HG03103 (cell line): ENCODE data around the gene SRGAP1.
"Not testable (repeated sequence)": the region's sequence is repeated elsewhere in the genome, so short reads cannot be mapped to it uniquely, and the experiment has no call there.

ENCODE experiments used
- ATAC-seq: cut with Tn5 transposase; IDR thresholded peaks from one replicate; pipeline ENCODE4 v1.9.1; 2021; ENCODE audit warnings: low read depth; ENCODE audit not compliant: unreplicated experiment

Gene SRGAP1

DNA sequence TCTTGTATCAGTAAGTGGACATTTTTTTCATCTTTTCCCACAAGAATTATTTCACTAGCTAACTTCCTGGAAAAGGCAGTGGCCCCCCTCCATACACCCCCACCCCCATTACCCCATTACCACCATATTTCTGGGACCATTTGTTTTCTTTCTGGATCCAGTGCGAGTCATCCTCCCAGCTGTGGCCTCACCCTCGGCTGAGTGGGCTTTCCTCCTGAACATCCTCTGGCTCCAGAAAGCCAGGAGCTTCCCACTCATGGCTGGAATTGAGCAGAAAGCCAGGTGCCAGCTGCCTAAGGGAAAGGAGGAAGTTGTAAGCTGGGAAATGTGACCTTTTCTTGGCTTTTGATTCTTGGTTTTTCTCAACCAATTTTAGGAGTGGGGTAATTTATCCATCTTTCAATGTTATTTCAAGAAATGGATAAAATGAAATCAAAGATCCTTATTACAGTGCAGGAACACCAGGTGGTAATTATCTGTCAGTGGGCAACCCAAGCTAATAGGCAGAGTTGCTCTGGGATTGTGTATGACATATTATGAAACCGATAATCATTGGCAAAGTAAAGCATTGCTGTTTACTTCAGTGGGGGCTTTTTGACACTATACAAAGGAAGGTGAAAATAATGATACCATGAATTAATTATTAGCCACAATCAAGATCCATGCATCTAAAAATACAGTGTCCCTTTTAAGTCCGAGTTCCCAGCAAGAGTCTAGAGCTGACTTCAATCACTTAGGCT lies 253.0 kb downstream of the SRGAP1 start:
- no peak for ATAC-seq

DNA sequence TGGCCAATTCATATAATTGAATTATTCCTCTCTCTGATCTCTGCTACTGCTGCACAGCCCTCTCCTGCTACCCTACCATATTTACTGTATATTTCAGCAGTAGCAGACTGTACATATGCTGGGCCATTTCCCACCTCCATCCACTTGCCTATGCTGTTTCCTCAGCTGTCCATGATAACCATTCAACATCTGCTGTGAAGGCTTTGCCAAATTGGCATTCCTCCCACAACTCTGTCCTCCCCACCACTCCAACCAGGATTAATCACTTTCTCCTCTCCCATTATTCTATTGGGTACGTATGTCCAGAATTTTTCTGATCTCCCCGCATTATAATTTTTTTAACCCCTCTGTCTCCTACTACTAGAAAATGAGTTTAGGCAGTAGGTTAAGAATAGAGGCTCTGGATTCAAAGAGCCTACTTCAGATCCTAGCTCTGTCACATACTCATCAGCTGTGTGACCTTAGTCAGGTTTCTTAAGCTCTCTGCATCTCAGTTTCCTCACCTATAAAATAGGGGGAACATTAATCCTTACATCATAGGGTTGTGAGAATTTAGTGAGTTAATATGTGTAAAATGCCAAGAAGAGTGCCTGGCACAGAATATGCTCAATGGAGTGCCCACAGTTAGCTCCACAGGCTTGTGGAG lies 254.3 kb downstream of the SRGAP1 start:
- ATAC-seq: no peak

DNA sequence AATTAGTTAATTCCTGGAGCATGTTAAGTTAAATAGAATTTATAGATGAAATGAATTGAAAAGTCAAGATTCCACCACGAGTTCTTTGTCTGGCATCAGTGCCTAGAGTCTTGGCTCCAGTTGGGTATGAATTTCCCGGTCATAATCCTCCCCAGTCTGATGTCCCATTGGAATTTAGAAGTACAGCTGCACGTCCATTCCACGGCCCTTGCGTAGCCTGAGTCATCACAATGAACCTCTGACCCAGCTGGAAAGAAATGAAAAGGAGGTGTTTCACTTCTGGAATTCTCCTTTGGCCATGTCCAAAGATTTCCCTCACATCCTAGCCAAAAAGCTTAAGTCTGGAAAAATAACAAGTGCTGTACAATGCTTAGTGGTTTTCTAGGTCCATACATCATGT lies 254.9 kb downstream of the SRGAP1 start:
- ATAC-seq: no peak

DNA sequence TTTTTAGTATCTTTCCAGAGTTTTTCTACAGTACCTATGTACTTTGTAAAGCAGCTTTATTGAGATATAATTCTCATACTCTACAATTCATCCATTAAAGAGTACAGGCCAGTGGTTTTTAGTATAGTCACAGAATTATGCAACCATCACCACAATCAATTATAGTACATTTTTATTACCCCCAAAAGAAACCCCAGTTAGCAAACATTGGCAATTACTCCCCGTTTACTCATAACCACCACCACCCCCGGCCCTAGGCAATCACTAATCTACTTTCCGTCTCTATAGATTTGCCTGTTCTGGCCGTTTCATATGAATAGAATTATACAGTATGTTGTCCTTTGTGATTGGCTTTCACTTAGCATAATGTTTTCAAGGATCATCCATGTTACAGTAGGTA lies 257.8 kb downstream of the SRGAP1 start:
- no peak for ATAC-seq

DNA sequence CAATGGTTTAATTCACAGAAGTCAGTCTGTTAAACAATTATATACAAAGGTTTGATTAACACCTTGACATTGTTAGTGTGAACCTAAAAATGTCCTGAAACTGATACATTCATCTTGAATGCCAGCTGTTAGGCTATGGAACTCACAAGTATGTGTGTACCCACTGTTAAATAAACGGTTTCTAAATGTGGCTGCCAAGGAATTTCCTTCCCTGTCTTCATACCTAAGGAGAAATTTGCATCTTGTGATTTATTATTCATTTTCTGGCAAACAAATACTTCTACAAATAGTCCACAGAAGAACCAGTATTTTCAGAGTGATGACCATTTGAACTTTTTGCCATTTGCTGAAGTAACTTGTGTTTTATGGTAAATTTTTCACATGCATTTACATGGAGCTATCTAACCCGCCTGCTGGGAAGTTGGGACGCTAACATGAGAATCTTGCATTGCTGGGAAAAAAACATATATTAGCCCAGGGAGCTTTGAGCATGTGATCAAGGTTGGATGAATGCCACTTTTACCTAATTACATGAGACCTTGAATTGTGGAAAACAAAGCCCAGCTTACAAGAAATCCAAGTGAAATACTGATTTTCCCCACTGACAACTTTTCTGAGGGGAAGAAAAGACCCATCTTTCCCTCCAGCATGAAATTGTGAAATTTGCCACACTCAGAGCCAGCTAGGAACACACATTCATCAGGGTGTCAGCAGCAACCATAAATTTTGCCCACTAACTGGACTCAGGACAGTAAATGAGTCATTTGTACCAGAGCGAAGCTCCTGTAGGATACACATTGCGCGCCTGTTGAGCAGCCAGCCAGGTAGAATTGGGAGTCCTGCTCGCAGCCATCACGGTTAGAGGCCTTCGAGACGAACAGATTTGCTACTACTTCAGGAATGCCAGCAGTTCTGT lies 259.6 kb downstream of the SRGAP1 start:
- ATAC-seq: no peak

DNA sequence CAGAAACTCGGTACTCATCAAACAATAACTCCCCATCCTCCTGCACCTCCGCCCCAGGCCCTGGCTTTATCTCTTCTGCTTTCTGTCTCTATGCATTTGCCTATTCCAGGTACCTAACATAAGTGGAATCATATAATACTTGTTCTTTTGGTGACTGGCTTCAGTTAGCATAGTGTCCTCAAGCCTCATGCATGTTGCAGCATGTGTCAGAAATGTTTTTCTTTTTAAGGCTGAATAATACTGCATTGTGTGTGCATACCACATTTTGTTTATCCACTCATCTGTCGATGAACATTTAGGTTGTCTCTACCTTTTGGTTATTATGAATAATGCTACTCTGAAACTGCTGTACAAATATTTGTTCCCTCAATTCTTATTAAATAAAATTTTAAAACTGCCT lies 260.5 kb downstream of the SRGAP1 start:
- ATAC-seq: no peak

DNA sequence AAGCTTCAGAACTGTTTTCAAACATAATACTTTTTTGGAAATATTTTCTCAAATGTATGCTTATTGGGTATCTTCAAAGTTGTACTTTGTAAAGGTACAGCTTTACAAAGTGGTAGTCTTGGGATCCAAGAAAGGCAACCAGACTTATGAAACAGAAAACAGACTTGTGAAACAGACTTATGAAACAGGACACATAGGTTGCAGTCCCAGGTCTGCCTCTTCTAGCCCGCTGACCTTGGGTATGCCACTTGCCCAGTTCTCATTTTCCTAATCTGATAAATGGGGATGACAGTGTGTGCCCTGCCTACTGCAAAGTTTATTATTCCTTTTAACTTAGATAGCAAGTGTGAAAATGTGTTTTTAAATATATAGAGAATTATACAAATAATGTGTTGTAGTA lies 263.3 kb downstream of the SRGAP1 start:
- ATAC-seq: no peak

DNA sequence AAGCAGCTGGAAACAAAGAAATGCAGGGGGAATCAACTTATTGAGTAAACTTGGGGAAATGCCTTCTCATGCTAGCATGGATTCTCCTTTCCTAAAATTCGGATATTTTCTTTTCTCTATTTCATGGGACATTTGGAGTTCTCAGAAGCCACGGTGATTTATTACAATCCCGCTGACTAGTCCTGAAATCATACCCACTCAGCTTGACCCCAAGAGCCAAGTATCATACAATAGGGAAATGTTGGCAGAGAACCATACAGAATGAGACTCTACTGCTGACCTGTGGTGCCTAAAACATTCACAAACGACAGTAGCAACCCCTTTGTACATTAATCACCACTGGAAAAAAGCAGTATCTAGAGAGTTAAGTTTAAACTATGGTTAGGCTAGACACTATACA lies 265.2 kb downstream of the SRGAP1 start:
- ATAC-seq: no peak

DNA sequence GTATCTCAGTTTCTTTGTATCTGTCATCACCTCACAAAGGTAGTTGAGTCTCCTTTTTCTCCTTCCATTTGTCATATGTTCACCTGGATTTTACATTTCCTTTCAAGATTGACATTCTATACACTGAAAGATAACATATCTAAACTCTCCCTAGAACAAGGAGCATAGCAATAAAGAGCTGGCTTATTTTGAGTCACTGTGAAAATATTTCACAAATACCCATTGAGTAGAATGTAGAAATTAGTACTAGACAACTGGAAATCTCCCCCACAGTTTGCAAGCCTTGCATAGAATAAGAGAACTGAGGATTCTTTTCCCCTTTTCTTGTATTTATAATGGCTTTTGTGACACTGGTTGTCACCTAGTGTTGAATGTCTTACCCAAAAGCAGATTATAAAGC lies 266.4 kb downstream of the SRGAP1 start:
- ATAC-seq: no peak

DNA sequence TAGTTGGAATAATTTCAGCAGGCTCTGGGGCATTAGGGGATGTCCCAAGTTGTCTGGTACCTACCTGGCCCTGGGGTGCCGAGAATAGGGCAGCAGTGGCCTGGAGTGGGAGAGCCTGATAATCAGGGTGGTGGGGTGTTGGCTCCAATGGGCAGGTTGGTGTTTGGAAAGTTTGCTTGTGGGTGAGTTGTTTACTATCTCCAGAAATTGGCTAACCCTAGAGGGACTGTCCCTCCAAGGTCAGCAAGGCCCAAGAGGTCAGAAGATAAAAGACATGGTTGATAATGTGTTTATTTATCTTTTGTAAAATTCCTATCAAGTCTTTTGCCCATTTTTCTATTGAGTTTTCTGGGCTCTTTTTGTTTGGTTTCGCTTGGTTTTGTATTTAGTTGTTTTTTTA lies 272.5 kb downstream of the SRGAP1 start:
- no peak for ATAC-seq

DNA sequence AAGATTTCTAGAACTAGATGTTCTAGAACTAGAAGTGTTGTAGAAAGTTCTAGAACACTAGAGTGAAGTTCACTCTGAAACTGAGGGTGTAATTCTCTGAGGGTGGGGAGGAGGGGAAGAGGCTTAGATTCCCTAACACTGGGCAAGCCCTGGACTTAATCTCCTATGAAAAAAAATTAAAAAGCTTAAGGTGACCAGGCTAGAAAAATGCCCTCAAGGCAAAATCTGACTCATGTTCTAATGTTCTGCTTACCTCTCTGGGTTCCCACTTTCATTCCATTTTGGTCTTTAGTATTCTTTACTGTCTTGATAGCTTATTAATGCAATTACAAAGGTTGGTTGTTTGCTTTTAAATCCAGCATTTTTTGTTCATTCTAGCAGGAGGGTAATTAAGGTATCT lies 276.1 kb downstream of the SRGAP1 start:
- ATAC-seq: no peak

DNA sequence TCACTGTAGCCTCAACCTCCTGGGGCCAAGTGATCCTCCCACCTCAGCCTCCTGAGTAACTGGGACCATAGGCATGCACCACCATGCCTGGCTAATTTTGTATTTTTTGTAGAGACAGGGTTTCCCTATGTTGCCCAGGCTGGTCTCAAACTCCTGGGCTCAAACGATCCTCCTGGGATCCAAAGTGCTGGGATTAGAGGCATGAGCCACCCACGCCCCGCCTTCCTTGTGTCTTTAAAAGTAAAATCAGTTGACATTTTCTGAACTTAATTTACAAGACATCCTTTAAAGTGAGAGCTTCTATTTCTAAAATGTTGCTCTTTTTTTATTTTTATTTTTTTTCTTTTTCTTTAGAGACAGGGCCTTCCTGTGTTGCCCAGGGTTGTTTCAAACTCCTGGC lies 276.6 kb downstream of the SRGAP1 start:
- not testable (repeated sequence) for ATAC-seq

DNA sequence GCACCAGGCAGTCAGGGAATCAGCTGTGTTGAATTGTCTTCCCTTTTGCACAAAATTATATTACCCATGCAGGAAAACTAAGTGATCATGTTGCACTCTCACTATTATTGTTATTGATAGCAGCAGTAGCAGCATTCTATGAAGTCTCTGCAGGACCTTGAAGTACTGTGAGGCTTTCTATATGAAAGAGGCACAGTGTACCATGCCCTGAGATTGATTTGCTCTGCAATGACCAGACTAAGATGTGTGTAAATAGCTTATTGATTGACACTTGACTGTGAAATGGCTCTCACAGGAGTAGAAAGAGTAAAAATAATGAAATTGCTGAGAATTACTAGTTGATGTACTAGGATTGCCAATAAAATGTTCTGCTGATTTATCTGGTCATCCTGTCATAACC lies 277.7 kb downstream of the SRGAP1 start:
- no peak for ATAC-seq

DNA sequence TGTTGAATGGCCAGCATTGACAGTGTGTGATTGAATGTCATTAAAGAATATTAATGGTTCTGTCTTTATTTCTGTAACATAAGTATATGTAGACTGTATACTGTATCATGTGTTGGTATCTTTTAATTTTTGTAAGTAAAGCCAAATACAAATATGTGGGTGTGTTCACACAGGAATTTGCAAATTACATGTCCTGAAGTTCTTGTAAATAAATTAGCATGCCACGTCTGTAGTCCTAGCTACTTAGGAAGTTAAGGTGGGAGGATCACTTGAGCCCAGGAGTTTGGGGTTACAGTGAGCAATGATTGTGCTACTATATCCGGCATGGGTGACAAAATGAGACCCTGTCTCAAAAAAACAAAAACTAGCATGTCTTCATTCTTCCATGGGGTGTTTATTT lies 278.5 kb downstream of the SRGAP1 start:
- ATAC-seq: no peak

DNA sequence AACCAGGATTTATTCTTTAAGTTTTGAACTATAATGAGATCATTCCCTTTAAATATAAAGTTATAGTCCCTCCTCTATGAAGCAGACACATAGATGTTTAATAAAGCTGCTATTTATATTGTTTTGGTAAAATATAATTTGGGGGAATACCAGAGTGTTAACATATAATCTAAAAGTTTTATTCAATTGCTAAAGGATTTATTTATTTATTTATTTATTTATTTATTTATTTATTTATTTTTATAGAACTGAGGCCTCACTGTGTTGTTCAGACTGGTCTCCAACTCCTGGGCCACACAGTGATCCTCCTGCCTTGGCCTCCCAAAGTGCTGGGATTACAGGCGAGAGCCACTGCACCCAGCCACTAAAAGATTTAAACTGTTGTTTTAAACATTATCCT lies 278.9 kb downstream of the SRGAP1 start:
- no peak for ATAC-seq

DNA sequence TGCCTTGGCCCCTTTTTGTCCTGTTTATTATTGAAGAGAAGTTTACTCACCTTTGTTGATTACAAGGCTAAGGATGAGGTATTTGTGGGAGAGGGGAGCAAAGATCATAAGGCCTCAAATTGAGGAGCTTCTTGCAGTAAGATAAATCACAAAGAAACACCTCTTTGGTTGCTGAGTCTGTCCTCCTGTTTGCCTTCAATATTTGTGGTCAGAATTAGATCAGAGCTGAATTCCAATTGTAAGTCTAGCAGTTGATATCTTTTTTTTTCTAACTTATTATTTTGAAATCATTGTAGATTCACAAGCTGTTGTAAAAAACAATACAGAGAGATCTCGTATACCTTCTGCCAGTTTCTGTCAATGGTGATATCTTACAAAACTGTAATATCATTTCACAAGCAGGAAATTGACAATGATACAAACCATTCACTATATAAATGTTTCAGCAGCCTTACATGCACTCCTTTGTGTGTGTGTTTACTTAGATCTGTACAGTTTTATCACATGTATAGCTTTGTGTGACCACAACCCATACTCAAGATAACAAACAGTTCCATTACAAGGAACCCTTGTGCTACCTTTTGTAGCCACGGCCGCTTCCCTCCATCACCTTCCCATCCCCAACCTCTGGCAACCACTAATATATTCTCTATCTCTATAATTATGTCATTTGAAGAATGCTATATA lies 280.2 kb downstream of the SRGAP1 start:
- ATAC-seq: no peak

DNA sequence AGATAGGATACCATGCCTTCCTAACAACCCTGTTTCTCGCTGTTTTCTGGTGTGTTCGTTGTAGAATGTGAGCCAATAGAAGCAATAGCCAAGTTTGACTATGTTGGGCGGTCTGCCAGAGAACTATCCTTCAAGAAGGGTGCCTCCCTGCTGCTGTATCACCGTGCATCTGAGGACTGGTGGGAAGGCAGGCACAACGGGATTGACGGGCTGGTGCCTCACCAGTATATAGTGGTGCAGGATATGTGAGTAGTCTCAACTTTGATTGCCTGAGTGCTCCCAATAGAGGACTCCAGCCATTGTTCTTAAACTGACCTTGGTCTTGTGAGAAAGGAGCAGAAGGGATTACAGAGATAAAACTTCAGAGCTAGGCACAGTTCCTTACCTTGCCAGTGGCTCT lies 281.4 kb downstream of the SRGAP1 start:
- no peak for ATAC-seq

DNA sequence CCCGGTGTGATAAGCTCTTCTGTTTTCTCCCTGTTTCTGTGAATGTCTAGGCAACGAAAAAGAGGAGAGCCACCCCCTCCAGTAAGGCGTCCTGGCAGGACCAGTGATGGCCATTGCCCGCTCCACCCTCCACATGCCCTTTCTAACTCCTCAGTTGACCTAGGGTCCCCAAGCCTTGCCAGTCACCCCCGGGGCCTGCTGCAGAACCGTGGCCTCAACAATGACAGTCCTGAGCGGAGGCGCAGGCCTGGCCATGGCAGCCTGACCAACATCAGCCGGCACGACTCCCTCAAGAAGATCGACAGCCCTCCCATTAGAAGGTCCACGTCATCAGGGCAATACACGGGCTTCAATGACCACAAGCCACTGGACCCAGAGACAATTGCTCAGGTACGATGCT lies 283.3 kb downstream of the SRGAP1 start:
- ATAC-seq: no peak

DNA sequence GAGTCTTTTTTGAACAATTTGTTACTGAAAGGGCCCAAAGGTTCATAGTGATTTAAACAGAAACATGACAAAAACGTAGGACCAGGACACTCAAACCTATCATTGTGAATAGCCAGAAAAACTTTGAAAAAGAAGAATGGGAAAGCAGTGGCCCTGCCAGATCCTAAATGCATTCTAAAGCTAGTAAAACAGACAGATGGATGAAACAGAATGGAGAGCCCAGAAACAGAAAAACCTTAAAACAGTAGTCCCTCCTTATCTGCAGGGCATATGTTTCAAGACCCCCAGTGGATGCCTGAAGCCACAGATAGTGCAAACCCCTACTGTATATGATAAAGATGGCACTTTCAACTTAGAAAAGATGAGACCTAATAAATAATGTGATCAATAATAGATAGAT lies 283.9 kb downstream of the SRGAP1 start:
- ATAC-seq: no peak

DNA sequence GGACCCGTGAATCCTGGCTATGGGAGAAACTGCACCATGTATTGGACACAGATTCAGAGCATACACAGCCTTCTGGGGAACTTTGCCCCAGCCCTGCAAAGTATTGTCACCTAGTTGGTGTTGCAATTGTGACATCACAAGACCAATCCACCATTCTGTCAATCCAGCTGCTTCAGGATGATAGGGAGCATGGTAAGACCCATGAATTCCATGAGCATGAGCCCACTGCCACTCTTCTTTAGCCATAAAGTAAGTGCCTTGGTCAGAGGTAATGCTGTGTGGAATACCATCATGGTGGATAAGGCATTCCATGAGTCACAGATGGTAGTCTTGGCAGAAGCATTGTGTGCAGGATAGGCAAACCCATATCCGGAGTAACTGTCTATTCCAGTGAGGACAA lies 286.0 kb downstream of the SRGAP1 start:
- ATAC-seq: not testable (repeated sequence)

DNA sequence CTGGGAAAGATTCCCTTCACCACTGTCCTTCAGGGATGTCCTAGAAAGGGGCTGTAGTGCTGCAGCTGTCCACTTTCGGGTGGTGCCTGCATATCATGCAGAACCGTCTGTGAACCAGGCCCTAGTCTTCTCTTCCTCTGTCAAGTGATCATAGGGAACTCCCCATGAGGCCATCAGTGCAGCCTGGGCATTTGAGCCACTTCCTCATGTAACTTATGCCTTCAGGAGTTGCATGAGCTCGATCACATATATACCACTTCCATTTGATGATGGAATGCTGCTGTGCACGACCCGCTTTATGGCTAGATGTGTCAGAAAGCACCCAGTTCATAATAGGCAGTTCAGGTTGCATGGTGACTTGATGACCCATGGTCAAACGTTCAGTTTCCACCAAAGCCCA lies 287.0 kb downstream of the SRGAP1 start:
- ATAC-seq: not testable (repeated sequence)
